GM18507 (cell line): ENCODE data around the gene VPS29.
"Not testable (repeated sequence)": the region's sequence is repeated elsewhere in the genome, so short reads cannot be mapped to it uniquely, and the experiment has no call there.

Source experiments
- DNase-seq: peaks from one replicate; pipeline ENCODE4 v3.0.0; 2011; ENCODE audit warnings: low read depth; ENCODE audit not compliant: insufficient read length; ENCODE audit errors: extremely low spot score
- FAIRE-seq: peaks from 2 replicates; lab custom pipeline; 2011; peaks lifted over from hg19 to GRCh38; lab: Jason Lieb, UNC

Gene VPS29

GRCh38 chr12:110530511-110530910, 28.6 kb upstream of the VPS29 start:
- DNase-seq (no peak), FAIRE-seq (peak; percentile 59)

GRCh38 chr12:110528277-110528839, 26.4 kb upstream of the VPS29 start:
- FAIRE-seq, result peak; percentile 35
- DNase-seq, result no peak

GRCh38 chr12:110520876-110521712, 19.2 kb upstream of the VPS29 start:
- not testable (repeated sequence) for DNase-seq, FAIRE-seq

GRCh38 chr12:110518014-110518413, 16.1 kb upstream of the VPS29 start:
- not testable (repeated sequence) for DNase-seq, FAIRE-seq

GRCh38 chr12:110516995-110517394, 15.1 kb upstream of the VPS29 start:
- FAIRE-seq (no peak), DNase-seq (no peak)

DNA sequence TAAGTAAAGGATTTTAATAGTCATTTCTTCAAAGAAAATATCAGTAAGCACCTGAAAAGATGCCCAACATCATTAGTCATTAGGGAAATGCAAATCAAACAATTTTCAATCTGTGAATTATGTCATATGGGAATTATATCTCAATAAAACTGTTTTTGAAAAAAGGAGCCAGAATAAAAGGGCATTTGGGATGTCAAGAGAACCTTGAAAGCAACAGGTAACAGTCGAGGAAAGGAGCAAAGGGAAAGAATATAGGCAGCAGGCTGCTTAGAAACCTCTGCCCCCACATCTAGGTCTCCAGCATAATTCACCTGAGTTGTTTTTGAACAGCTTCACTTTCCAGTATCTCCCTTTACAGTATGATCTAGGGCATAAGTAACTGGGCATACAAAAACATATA, 12.5 kb upstream of the VPS29 start:
- no peak for DNase-seq
- no peak for FAIRE-seq

GRCh38 chr12:110513842-110514241, 11.9 kb upstream of the VPS29 start:
- FAIRE-seq (no peak), DNase-seq (no peak)

GRCh38 chr12:110508071-110508586, 6.2 kb upstream of the VPS29 start:
- FAIRE-seq, result no peak

GRCh38 chr12:110505332-110505731, 3.4 kb upstream of the VPS29 start:
- FAIRE-seq (no peak), DNase-seq (no peak)

More at GRCh38 chr12:110508071-110508586, 6.2 kb upstream of the VPS29 start:
- DNase-seq, result no peak

- DNase-seq (no peak), FAIRE-seq (no peak)
Observed at GRCh38 chr12:110503432-110503831, 1.5 kb upstream of the VPS29 start.

DNA sequence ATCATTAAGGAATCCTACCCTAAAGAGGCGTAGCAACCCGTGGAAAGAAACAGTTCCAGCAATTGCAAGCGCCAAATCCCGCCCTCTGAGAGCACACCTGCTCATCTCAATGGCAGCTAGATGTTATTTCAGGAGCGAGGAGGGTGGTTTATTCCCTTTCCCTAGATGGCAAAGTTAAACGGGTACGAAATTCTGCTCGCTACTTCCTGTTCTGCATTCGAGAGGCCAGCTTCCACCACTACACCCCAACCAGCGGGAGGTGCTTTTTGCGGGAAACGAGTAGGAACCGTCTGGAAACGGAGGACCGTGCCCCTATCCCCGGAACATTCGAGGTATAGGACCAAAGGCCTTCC, 536 bp downstream of the VPS29 start:
- DNase-seq (peak; percentile 11), FAIRE-seq (peak; percentile 46)

- no peak for FAIRE-seq
- DNase-seq, result no peak
Observed at GRCh38 chr12:110498984-110499706, 2.8 kb downstream of the VPS29 start.

- no peak for DNase-seq
Observed at GRCh38 chr12:110475426-110475825, 26.5 kb downstream of the VPS29 start.

GRCh38 chr12:110468214-110469048, 33.5 kb downstream of the VPS29 start, which contains the start of the genes FAM216A and GPN3:
Gene FAM216A, plus strand, starts transcription at chr12:110468845. Its CDS starts 31 bp downstream, at chr12:110468876.
Gene GPN3, minus strand, starts transcription at chr12:110468257. Its CDS starts 54 bp downstream, at chr12:110468203.
- DNase-seq, result peak; percentile 93
- FAIRE-seq, result peak; percentile 97

More at GRCh38 chr12:110475426-110475825, 26.5 kb downstream of the VPS29 start:
- FAIRE-seq, result no peak

GRCh38 chr12:110467847-110468213, 34.1 kb downstream of the VPS29 start:
- DNase-seq, result no peak
- no peak for FAIRE-seq

DNA sequence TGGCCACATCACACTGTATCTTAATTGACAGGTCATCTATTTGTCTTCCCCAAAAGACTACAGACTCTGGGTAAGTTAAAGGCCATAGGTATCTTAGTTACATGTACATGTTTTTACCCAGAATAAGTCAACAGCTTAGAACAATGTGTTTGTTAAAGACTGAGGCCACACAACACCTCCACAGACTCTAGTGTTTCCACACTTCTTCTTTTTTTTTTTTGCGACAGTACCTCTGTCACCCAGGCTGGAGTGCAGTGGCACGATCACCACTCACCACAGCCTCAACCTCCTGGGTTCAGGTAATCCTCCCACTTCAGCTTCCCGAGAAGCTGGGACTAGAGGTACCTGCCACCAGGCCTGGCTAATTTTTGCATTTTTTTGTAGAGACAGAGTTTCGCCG, 35.1 kb downstream of the VPS29 start:
- FAIRE-seq (no peak), DNase-seq (no peak)

DNA sequence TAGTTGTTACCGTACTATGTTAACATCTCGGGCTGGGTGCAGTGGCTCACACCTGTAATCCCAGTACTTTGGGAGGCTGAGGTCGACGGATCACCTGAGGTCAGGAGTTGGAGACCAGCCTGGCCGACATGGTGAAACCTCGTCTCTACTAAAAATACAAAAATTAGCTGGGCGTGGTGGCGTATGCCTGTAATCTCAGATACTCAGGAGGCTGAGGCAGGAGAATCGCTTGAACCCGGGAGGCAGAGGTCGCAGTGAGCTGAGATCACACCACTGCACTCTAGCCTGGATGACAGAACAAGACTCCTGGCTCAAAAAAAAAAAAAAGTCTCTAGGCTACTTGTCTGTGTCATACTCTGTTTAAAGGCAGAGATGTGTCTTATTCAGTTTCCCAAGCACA, 36.1 kb downstream of the VPS29 start:
- DNase-seq, result not testable (repeated sequence)

GRCh38 chr12:110465024-110465423, 36.9 kb downstream of the VPS29 start:
- no peak for DNase-seq
- FAIRE-seq, result no peak

More for the DNA sequence above, 36.1 kb downstream of the VPS29 start:
- FAIRE-seq, result not testable (repeated sequence)

DNA sequence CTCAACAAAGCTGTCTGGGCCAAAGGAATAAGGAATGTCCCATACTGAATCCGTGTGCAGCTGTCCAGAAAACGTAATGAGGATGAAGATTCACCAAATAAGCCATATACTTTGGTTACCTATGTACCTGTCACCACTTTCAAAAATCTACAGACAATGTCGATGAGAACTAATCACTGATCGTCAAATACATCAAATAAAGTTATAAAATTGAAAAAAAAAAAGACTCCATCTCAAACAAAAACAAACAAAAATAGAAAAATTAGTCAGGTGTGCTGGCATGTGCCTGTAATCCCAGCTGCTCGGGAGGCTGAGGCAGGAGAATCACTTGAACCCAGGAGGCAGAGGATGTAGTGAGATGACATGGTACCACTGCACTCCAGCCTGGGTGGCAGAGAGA, 40.7 kb downstream of the VPS29 start:
- not testable (repeated sequence) for FAIRE-seq, DNase-seq
